ENCODE results near the gene LRRC4C. TPM values are rescaled to one million over a fixed set of nuclear protein-coding genes. Genes with fewer than 3 reads are reported as not detected.
A peak's percentile ranks its signal among the peaks of the same experiment; 100 is the strongest.

The LRRC4C gene
- total and polyA plus RNA-seq, 10 of the 15 experiments (the other 5 are each of a cell fraction or from before 2014, with no cell fraction given) = 1.5 TPM; not detected in 9

- no peak for FAIRE-seq
- Histone ChIP-seq H3K9ac (ENCODE audit: control insufficient read depth, insufficient read depth, low read length) (no peak overlapping the region), H3K27ac (ENCODE audit: control insufficient read depth, insufficient read depth) (no peak overlapping the region), H3K9me3 (replicated peaks; ENCODE audit: control insufficient read depth, insufficient read depth, low read length) (no peaks in the 10 kb centered on the region), H3K4me2 (ENCODE audit: control insufficient read depth, insufficient read depth) (peak overlapping the region; percentile 3; the same call in 1 of the 2 replicates), H3K27me3 (replicated peaks in 1 of 2; ENCODE audit: control insufficient read depth in 2 of 2, insufficient read depth in 2 of 2, low read length in 1 of 2) (no peaks in the 10 kb centered on the region), H3K4me3 (no peak overlapping the region), H3K36me3 (ENCODE audit: control insufficient read depth in 2 of 2, insufficient read depth in 2 of 2, low read length in 1 of 2) (no peaks in the 10 kb centered on the region), H3K4me1 (ENCODE audit: control insufficient read depth, insufficient read depth, low read length) (no peaks in the 10 kb centered on the region), H3K79me2 (ENCODE audit: control insufficient read depth, insufficient read depth, low read length) (no peaks in the 10 kb centered on the region), H2AFZ (ENCODE audit: control insufficient read depth, low read depth, low read length) (no peak overlapping the region), H4K20me1 (ENCODE audit: control insufficient read depth, insufficient read depth) (no peaks in the 10 kb centered on the region)
- intact Hi-C loops (cut with micrococcal nuclease; ENCODE audit: unreplicated experiment) (loop anchor here (2.0 kb wide), 1 partner anchor 59 kb away; no protein-coding TSS in a partner anchor), in situ Hi-C loops (cut with MboI) (no loop called here)
- ChIA-PET RAD21 (ENCODE audit: unreplicated experiment) (no interaction called here), CTCF (no interaction called here), SMC1A (ENCODE audit: uncharacterized antibody, unreplicated experiment) (interaction anchor here (1.3 kb wide), 1 partner anchor 58 kb away, joined by 3 read pairs; no protein-coding TSS in a partner anchor), POLR2A (no interaction called here)
- DNase-seq (ENCODE audit: low read depth, low spot score) = peak; percentile 74
- BruUV-seq (replicated peaks) = no TSS peak
- ATAC-seq = peak; percentile 99
- TF ChIP-seq CHD4 (IDR thresholded peaks at IDR 0.05) (no peak), ATF7 (IDR thresholded peaks at IDR 0.05; ENCODE audit: low read depth) (peak; percentile 86), ZBTB4 (CRISPR knock-in tag; IDR thresholded peaks at IDR 0.05) (no peak), USF1 (IDR thresholded peaks at IDR 0.05; ENCODE audit: borderline replicate concordance, extremely low read length, insufficient read depth, low read depth, low read length) (no peak), MXI1 (IDR thresholded peaks at IDR 0.05; ENCODE audit: low read depth, low read length) (peak; percentile 44; the same call in 1 of the 2 replicates), PKNOX1 (IDR thresholded peaks at IDR 0.05) (peak; percentile 59), CUX1 (IDR thresholded peaks at IDR 0.05; ENCODE audit: insufficient replicate concordance, low read depth, low read length) (peak; percentile 55), ATF2 (IDR thresholded peaks at IDR 0.05; ENCODE audit: low read length) (peak; percentile 59; the same call in 1 of the 2 replicates), IKZF2 (IDR thresholded peaks at IDR 0.05) (peak; percentile 70 to 81; a peak in 3 of 4 replicates), FOXK2 (IDR thresholded peaks at IDR 0.05) (no peak), RUNX3 (IDR thresholded peaks at IDR 0.05; ENCODE audit: low read length) (peak; percentile 80), CREB1 (IDR thresholded peaks at IDR 0.05; ENCODE audit: low read depth) (no peak)
Measured at GRCh38 chr11:40241524-40242051, 1217.9 kb downstream of the LRRC4C start.
